BLaER1 (cell line): ENCODE measurements around the gene APLF.
A peak's percentile ranks its signal among the peaks of the same experiment; 100 is the strongest.

Experiments used
- H3K27ac ChIP-seq: shearing (Covaris generic); formaldehyde crosslinking; 2 replicates; pipeline ENCODE4 v1.8.1; 2022
- H3K27me3 ChIP-seq: shearing (Covaris generic); formaldehyde crosslinking; 2 replicates; pipeline ENCODE4 v1.8.1; 2022
- H3K36me3 ChIP-seq: shearing (Covaris generic); formaldehyde crosslinking; 2 replicates; pipeline ENCODE4 v1.8.1; 2022
- H3K4me1 ChIP-seq: shearing (Covaris generic); formaldehyde crosslinking; 2 replicates; pipeline ENCODE4 v1.8.1; 2022
- H3K4me2 ChIP-seq: shearing (Covaris generic); formaldehyde crosslinking; 2 replicates; pipeline ENCODE4 v1.8.1; 2022
- H3K4me3 ChIP-seq: shearing (Covaris generic); formaldehyde crosslinking; 2 replicates; pipeline ENCODE4 v1.8.1; 2022
- H3K9ac ChIP-seq: shearing (Covaris generic); formaldehyde crosslinking; 2 replicates; pipeline ENCODE4 v1.8.1; 2022
- H3K9me3 ChIP-seq: shearing (Covaris generic); formaldehyde crosslinking; 2 replicates; pipeline ENCODE4 v1.8.1; 2022
- H4K20me1 ChIP-seq: shearing (Covaris generic); formaldehyde crosslinking; 2 replicates; pipeline ENCODE4 v1.8.1; 2022
- Cebpa-rat ChIP-seq: shearing (Covaris generic); IDR thresholded peaks from 2 replicates; pipeline ENCODE4 v1.8.1; 2022

Gene APLF

GRCh38 chr2:68491582-68491981 lies 24.2 kb downstream of the APLF start:
- no peak for TF ChIP-seq Cebpa-rat
- H3K36me3 ChIP-seq, result 0 out of 2 replicates have a peak, but pooled peaks cover 11% of the 10 kb centered on the region
- no peaks in the 10 kb centered on the region for H3K27me3 ChIP-seq
- H3K4me1 ChIP-seq, result 0 out of 2 replicates have a peak, but pooled peaks cover 3% of the 10 kb centered on the region
- H3K9me3 ChIP-seq, result peaks cover 32% of the 10 kb centered on the region
- no peak overlapping the region for H3K9ac ChIP-seq
- no peak overlapping the region for H3K4me2 ChIP-seq
- no peak overlapping the region for H3K27ac ChIP-seq
- H3K4me3 ChIP-seq, result no peak overlapping the region
- H4K20me1 ChIP-seq, result no peaks in the 10 kb centered on the region

GRCh38 chr2:68499133-68499532 lies 31.7 kb downstream of the APLF start:
- Histone ChIP-seq H3K36me3 (0 out of 2 replicates have a peak, but pooled peaks cover 11% of the 10 kb centered on the region), H3K4me2 (no peak overlapping the region), H3K27ac (no peak overlapping the region), H3K27me3 (no peaks in the 10 kb centered on the region), H3K9me3 (peaks cover 31% of the 10 kb centered on the region), H4K20me1 (no peaks in the 10 kb centered on the region), H3K9ac (no peak overlapping the region), H3K4me1 (no peaks in the 10 kb centered on the region), H3K4me3 (no peak overlapping the region)
- TF ChIP-seq Cebpa-rat, result no peak

- Histone ChIP-seq H3K4me1 (peaks cover under 1% of the 10 kb centered on the region; the same call in 1 of the 2 replicates), H3K36me3 (0 out of 2 replicates have a peak, but pooled peaks cover 6% of the 10 kb centered on the region), H3K9me3 (peaks cover 16% of the 10 kb centered on the region), H3K4me2 (no peak overlapping the region), H3K27ac (no peak overlapping the region), H3K9ac (no peak overlapping the region), H4K20me1 (no peaks in the 10 kb centered on the region), H3K27me3 (no peaks in the 10 kb centered on the region), H3K4me3 (no peak overlapping the region)
- no peak for TF ChIP-seq Cebpa-rat
Measured at GRCh38 chr2:68500649-68501048, 33.3 kb downstream of the APLF start.

GRCh38 chr2:68501768-68502167 lies 34.4 kb downstream of the APLF start:
- Histone ChIP-seq H3K27me3 (no peaks in the 10 kb centered on the region), H3K9me3 (peaks cover 5% of the 10 kb centered on the region), H3K9ac (no peak overlapping the region), H4K20me1 (no peaks in the 10 kb centered on the region), H3K27ac (no peak overlapping the region), H3K4me2 (no peak overlapping the region), H3K4me1 (peaks cover 9% of the 10 kb centered on the region), H3K36me3 (no peaks in the 10 kb centered on the region), H3K4me3 (no peak overlapping the region)
- no peak for TF ChIP-seq Cebpa-rat

GRCh38 chr2:68505603-68506159 lies 38.3 kb downstream of the APLF start:
- Histone ChIP-seq H3K4me3 (no peak overlapping the region), H4K20me1 (no peaks in the 10 kb centered on the region), H3K9ac (no peak overlapping the region), H3K27me3 (no peaks in the 10 kb centered on the region), H3K9me3 (peaks cover 6% of the 10 kb centered on the region; the same call in 1 of the 2 replicates), H3K4me1 (peaks cover 9% of the 10 kb centered on the region), H3K36me3 (no peaks in the 10 kb centered on the region), H3K27ac (no peak overlapping the region), H3K4me2 (peak overlapping the region; percentile 31)
- no peak for TF ChIP-seq Cebpa-rat

- Histone ChIP-seq H3K9ac (no peak overlapping the region), H3K4me2 (peak overlapping the region; percentile 31)
Measured at GRCh38 chr2:68506170-68506569, 38.8 kb downstream of the APLF start.

GRCh38 chr2:68512326-68512725 lies 44.9 kb downstream of the APLF start:
- H3K4me1 ChIP-seq, result peaks cover 19% of the 10 kb centered on the region
- peak overlapping the region; percentile 49 for H3K4me2 ChIP-seq
- no peaks in the 10 kb centered on the region for H3K36me3 ChIP-seq
- H3K4me3 ChIP-seq, result no peak overlapping the region
- no peak for TF ChIP-seq Cebpa-rat
- no peaks in the 10 kb centered on the region for H4K20me1 ChIP-seq
- H3K9ac ChIP-seq, result no peak overlapping the region
- no peak overlapping the region for H3K27ac ChIP-seq
- H3K27me3 ChIP-seq, result no peaks in the 10 kb centered on the region
- peaks cover 11% of the 10 kb centered on the region; the same call in 1 of the 2 replicates for H3K9me3 ChIP-seq

More at GRCh38 chr2:68506170-68506569, 38.8 kb downstream of the APLF start:
- no peaks in the 10 kb centered on the region for H3K27me3 ChIP-seq
- no peak overlapping the region for H3K27ac ChIP-seq
- H3K4me1 ChIP-seq, result peaks cover 9% of the 10 kb centered on the region
- peaks cover 6% of the 10 kb centered on the region; the same call in 1 of the 2 replicates for H3K9me3 ChIP-seq
- H3K36me3 ChIP-seq, result no peaks in the 10 kb centered on the region
- no peaks in the 10 kb centered on the region for H4K20me1 ChIP-seq
- TF ChIP-seq Cebpa-rat, result no peak
- H3K4me3 ChIP-seq, result no peak overlapping the region

GRCh38 chr2:68512966-68513365 lies 45.6 kb downstream of the APLF start:
- peak overlapping the region; percentile 49 for H3K4me2 ChIP-seq
- no peak overlapping the region for H3K4me3 ChIP-seq
- no peaks in the 10 kb centered on the region for H3K36me3 ChIP-seq
- no peaks in the 10 kb centered on the region for H3K27me3 ChIP-seq
- no peak overlapping the region for H3K9ac ChIP-seq
- peaks cover 11% of the 10 kb centered on the region; the same call in 1 of the 2 replicates for H3K9me3 ChIP-seq
- no peak overlapping the region for H3K27ac ChIP-seq
- H3K4me1 ChIP-seq, result peaks cover 19% of the 10 kb centered on the region
- no peaks in the 10 kb centered on the region for H4K20me1 ChIP-seq
- no peak for TF ChIP-seq Cebpa-rat

GRCh38 chr2:68514316-68514929 lies 47.0 kb downstream of the APLF start:
- H3K9ac ChIP-seq, result no peak overlapping the region
- no peak for TF ChIP-seq Cebpa-rat

More at GRCh38 chr2:68514316-68514929, 47.0 kb downstream of the APLF start:
- no peaks in the 10 kb centered on the region for H4K20me1 ChIP-seq
- peaks cover 19% of the 10 kb centered on the region for H3K4me1 ChIP-seq
- no peaks in the 10 kb centered on the region for H3K27me3 ChIP-seq
- no peak overlapping the region for H3K4me2 ChIP-seq
- no peak overlapping the region for H3K4me3 ChIP-seq
- peaks cover 6% of the 10 kb centered on the region; the same call in 1 of the 2 replicates for H3K9me3 ChIP-seq
- H3K27ac ChIP-seq, result no peak overlapping the region
- no peaks in the 10 kb centered on the region for H3K36me3 ChIP-seq
